Stimulated activated CD4-positive, alpha-beta T cell treated with anti-CD3 and anti-CD28 coated beads, Interleukin-1b, Interleukin-23, amount 100 ng/mL, for 4 hours (primary cell): ENCODE measurements around the gene ORC3.
"Not testable (repeated sequence)": the region's sequence is repeated elsewhere in the genome, so short reads cannot be mapped to it uniquely, and the experiment has no call there.

Experiments used
- DNase-seq, 2 donors: peaks; one replicate each; pipeline ENCODE4 v3.0.0-alpha.2; 2020; ENCODE audit warnings: low read depth in 2 of 2

The ORC3 gene

GRCh38 chr6:87600576-87600975 lies 10.6 kb downstream of the ORC3 start:
- no peak for DNase-seq

- no peak for DNase-seq
These were observed 16.3 kb downstream of the ORC3 start for GRCh38 chr6:87606199-87606598.

GRCh38 chr6:87608802-87609201 lies 18.9 kb downstream of the ORC3 start:
- DNase-seq, result no peak

GRCh38 chr6:87613018-87613417 lies 23.1 kb downstream of the ORC3 start:
- DNase-seq, result not testable (repeated sequence)

DNA sequence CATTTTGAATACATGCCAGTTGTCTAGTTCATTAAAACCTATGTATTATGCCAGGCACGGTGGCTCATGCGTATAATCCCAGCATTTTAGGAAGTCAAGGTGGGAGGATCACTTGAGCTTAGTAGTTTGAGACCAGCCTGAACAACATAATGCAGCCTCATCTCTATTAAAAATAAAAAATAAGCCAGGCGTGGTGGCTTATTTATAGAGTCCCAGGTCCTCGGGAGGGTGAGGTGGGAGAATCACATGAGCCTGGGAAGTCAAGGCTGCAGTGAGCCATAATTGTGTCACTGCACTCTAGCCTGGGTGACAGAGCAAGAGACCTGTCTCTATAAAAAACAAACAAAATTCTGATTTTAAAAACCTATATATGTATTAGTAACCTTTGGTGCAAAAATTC lies 27.5 kb downstream of the ORC3 start:
- no peak for DNase-seq

DNA sequence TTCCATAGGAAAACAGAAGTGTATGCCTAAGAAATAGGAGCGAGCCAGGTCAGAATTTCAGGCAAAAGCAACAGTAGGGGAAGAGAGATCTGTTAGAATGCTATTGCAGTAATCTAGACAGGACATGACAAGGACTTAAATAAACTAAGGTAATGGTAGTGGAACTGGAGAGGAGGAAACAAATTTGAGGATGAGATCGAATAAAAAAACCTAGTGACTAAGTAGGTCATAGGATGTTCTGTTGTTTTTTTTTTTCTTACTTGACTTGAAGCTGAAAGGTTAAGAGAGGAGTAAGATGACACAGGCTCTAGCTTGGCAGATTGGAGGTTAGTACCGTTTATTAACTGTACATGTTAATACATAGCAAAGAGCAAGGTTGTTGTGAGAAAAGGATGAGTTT lies 28.6 kb downstream of the ORC3 start:
- no peak for DNase-seq

- no peak for DNase-seq
These were observed 33.3 kb downstream of the ORC3 start for GRCh38 chr6:87623248-87623647.

- no peak for DNase-seq
These were observed 38.5 kb downstream of the ORC3 start for GRCh38 chr6:87628424-87628823.

DNA sequence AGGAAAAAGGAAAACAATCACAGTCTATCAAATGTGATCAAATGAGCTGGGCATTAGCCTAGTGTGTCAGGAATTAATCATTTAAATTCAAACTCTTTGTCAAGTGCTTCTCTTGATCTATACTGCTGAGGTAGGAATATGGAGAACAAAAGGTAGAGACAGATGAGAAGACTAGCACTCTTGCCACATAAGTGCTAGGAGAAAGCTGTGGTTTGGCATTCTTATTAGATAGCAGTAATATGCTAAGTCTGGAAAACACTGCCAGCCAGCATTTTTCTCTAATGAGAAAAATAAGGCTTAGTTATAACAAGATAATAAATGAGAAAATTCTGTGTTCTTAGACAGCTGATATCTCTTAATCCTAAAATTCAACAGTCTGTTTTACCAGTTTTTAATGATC lies 38.9 kb downstream of the ORC3 start:
- DNase-seq, result no peak

GRCh38 chr6:87630746-87631145 lies 40.8 kb downstream of the ORC3 start:
- no peak for DNase-seq

DNA sequence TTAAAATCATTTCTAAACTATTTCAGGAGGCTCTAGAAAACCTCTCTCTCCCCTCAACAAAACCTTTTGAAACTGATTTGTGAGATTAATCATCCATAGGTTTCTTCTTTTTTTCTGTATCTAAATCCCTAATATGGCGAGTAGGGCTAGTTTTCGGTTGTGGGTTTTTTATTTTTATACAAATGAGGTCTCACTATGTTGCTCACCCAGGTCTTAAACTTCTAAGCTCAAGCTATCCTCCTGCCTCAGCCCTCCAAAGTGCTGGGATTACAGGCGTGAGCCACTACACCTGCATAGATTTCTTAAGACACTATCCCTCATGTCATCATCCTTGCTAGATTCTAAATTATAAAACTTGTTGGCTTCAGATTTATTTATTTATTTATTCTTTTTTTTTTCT lies 43.9 kb downstream of the ORC3 start:
- no peak for DNase-seq

DNA sequence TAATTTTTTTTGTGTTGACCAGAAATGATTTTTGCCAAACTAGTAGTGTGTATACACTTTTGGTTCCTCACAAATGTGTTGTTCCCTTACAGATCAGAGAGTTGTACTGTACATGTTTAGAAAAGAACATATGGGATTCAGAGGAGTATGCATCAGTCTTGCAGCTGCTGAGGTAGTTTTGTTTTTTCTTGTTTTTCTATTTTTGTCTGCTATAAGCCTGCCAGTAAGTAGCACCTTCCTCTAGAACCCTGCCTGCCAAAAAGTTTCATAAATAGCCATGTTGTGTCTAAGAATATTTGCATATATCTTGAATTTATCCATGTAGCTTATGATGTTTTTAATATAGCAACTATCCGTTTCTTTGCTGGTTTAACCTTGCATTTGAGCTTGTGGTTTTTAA lies 46.4 kb downstream of the ORC3 start:
- no peak for DNase-seq

DNA sequence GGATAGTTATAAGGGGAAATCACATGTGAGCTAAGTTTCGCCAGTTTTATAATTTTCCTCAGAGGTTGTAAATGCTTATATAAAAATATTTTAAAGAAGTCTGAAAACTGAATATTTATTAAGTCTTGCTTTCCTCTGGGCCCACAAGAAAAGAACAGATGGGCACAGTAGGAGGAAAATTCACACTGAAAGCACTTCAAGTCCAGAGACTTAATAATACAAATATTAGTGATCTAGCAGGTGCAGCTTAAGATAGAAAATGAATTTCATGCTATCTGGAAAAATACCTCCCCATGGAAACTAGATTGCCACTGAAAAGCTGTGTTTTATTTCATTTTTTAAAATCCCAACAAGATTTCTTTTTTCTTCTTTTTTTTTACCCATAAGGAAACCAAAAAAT lies 47.2 kb downstream of the ORC3 start:
- DNase-seq, result no peak

DNA sequence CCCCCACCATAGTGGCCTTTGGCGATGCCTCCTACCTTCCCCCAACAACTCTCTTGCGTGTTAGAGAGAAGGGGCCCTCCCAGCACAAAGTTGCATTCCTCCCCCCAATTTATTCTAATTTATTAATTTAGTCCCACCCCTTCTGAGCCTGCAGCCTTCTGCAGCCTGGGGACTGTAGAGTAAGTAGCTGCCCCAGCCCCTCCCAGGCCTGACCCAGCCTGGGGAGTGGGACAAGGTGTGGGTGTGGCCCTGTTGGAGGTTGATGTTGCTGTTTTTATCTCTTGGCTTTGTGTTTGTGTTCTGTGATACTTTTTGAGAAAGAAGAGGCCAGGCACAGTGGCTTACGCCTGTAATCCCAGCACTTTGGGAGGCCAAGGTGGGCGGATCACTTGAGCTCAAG lies 49.4 kb downstream of the ORC3 start:
- no peak for DNase-seq

GRCh38 chr6:87641065-87641692 lies 51.2 kb downstream of the ORC3 start:
- no peak for DNase-seq

GRCh38 chr6:87645080-87645479 lies 55.1 kb downstream of the ORC3 start:
- DNase-seq, result no peak

- no peak for DNase-seq
These were observed 63.4 kb downstream of the ORC3 start for GRCh38 chr6:87653074-87653962.

DNA sequence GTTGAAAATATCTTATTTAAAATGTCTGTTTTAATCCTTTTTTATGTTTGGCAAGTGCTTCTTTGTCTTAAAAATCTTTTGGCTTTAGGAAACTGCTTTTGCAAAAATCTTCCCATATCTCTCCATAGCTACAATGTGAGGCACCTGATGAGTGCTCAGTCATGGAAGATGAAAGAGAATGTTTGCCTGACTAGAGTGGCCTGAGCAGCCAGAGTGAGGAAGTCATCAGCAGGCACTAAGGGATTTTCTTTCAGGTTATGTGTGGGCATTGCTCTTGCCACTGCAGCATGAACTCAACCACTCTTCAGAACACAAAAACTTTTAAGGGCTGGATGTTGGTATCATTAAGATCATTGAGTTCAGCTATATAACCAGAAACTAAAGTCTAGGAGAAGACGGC lies 64.2 kb downstream of the ORC3 start:
- DNase-seq, result no peak

DNA sequence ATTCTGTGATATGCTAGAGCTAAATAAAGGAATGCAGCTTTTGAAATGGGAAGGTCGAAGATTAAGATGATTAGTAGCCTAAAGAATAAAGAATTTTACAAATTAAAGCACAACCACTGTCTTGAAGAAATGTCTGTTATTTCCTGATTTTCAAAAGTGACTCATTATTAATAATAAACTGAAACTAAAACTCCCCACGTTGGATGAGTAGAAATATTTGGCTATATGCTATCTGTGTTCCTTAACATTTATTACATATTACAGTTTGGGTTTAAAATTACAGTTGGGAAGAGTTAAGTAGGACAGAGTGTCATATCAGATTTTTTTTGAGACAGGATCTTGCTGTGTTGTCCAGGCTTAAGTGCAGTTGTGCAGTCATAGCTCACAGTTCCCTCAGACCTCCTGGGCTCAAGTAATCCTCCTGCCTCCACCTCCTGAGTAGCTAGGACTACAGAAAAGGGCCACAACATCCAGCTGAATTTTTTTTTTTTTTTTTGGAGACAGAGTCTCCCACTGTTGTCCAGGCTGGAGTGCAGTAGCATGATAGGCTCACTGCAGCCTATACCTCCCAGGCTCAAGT lies 65.0 kb downstream of the ORC3 start:
- no peak for DNase-seq

DNA sequence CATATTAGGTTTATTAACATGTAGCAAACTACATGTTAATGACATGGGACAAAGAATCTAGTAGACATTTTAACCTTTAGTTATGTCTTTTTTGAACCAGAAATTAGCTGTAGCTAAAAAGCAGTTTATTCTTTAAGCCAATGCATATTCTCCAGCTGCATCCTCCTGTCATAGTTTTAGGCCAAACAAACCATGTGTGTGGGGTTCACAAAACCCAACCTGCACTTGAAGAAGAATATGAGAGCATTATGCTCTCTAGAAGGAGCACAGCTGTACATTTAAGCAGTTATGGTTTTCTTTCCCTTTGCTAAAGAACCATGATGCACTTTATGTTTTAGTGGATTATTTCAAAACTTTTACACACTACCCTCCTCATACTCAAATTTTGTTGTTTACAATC lies 65.9 kb downstream of the ORC3 start:
- DNase-seq, result no peak

DNA sequence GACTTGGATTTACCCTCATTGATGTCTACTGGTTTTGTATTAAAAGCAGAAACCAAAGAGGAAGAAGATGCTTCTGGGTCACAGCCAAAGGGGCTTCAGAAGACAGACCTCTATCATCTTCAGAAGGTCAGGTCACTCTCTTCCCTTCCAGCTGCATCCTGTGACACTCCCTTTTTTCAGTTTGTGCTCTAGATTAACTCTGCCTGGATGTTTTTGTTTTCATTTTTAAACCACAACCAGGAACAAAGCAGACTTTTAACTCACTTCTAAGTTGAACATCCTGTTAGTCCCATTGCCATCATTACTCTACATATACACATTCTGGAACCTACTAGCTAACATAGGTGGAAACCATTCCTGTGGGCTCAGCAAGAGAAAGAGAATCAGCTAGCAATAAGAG lies 66.9 kb downstream of the ORC3 start:
- no peak for DNase-seq

- DNase-seq, result no peak
These were observed 68.6 kb downstream of the ORC3 start for GRCh38 chr6:87658516-87658915.
